Activated CD4-positive, alpha-beta T cell treated with anti-CD3 and anti-CD28 coated beads, Interleukin-2, amount 50 U/mL, for 1 hour (primary cell): ENCODE data around the gene RBM27.
"Not testable (repeated sequence)": the region's sequence is repeated elsewhere in the genome, so short reads cannot be mapped to it uniquely, and the experiment has no call there.

Experiments
- DNase-seq: peaks from one replicate; pipeline ENCODE4 v3.0.0-alpha.2; 2020

Gene RBM27

GRCh38 chr5:146206257-146206656, 2.9 kb downstream of the RBM27 start:
- DNase-seq = no peak

GRCh38 chr5:146208916-146209522, 5.6 kb downstream of the RBM27 start:
- no peak for DNase-seq

GRCh38 chr5:146209714-146210113, 6.3 kb downstream of the RBM27 start:
- DNase-seq = no peak

- DNase-seq = not testable (repeated sequence)
Measured at GRCh38 chr5:146210810-146211209, 7.4 kb downstream of the RBM27 start.

- DNase-seq = no peak
Measured at GRCh38 chr5:146213210-146213826, 9.9 kb downstream of the RBM27 start.

GRCh38 chr5:146214881-146215280, 11.5 kb downstream of the RBM27 start:
- DNase-seq = not testable (repeated sequence)

GRCh38 chr5:146218168-146218567, 14.8 kb downstream of the RBM27 start:
- DNase-seq = no peak

GRCh38 chr5:146219243-146219642, 15.8 kb downstream of the RBM27 start:
- no peak for DNase-seq

GRCh38 chr5:146221234-146221633, 17.8 kb downstream of the RBM27 start:
- DNase-seq = no peak

- no peak for DNase-seq
Measured at GRCh38 chr5:146222005-146222404, 18.6 kb downstream of the RBM27 start.

GRCh38 chr5:146223179-146223578, 19.8 kb downstream of the RBM27 start:
- DNase-seq = no peak

- DNase-seq = no peak
Measured at GRCh38 chr5:146229222-146229621, 25.8 kb downstream of the RBM27 start.

GRCh38 chr5:146232223-146232622, 28.8 kb downstream of the RBM27 start:
- no peak for DNase-seq

- DNase-seq = no peak
Measured at GRCh38 chr5:146233441-146233840, 30.0 kb downstream of the RBM27 start.

GRCh38 chr5:146238973-146239372, 35.6 kb downstream of the RBM27 start:
- DNase-seq = no peak

GRCh38 chr5:146240951-146241350, 37.5 kb downstream of the RBM27 start:
- no peak for DNase-seq

GRCh38 chr5:146243247-146243646, 39.8 kb downstream of the RBM27 start:
- no peak for DNase-seq

GRCh38 chr5:146248561-146248960, 45.2 kb downstream of the RBM27 start:
- DNase-seq = no peak

- DNase-seq = no peak
Measured at GRCh38 chr5:146249801-146250200, 46.4 kb downstream of the RBM27 start.
